ENCODE data around the gene ATG101. TPM values are rescaled to one million over a fixed set of nuclear protein-coding genes. Genes with fewer than 3 reads are reported as not detected.
A peak's percentile ranks its signal among the peaks of the same experiment; 100 is the strongest.

ATG101 gene
- total and polyA plus RNA-seq, 2 of the 13 experiments (the other 11 are each of a cell fraction or from before 2014, with no cell fraction given), result 58.2 to 67.7 TPM

DNA sequence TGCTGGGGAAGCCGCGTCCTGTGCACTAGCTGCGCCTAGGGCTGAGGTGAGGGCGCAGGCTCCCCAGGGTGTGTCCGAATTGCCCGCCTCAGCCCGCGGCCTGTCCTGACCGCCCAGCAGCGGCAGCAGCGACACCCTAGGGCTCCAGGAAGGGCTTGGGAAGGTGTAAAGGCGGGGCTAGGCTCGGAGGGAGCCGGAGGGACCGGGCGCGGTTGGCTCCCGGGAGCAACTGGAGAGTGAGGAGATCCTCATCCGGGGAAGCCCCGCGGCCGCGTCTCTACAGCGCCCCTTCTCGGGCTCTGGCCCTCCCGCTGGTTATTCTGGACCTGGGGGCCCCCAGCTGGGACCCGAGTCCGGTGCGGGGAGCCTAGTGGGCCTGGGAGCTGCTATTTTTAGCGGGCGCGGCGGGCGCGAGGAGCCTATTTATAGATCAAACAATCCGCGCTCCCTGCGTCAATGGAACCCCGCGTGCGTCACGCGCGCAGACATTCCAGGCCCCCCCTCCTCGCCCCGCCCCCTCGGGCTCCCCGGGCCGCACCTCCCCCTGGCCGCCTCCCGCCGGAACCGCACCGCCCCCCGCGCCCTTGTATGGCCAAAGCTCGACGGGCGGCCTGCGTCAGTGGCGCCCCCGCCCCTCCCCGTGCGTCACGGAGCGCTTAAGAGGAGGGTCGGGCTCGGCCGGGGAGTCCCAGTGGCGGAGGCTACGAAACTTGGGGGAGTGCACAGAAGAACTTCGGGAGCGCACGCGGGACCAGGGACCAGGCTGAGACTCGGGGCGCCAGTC lies 18.8 kb upstream of the ATG101 start, which contains the start of gene NR4A1 (continued):
- TF ChIP-seq RBM39 (IDR thresholded peaks at IDR 0.05; ENCODE audit: low read depth, low read length, poor library complexity, severe bottlenecking) (peak; percentile 68), BCL3 (CRISPR knock-in tag; IDR thresholded peaks at IDR 0.05) (peak; percentile 88; the same call in 1 of the 2 replicates), CCDC6 (CRISPR knock-in tag; IDR thresholded peaks at IDR 0.05) (peak; percentile 24; the same call in 1 of the 2 replicates), CEBPG (CRISPR knock-in tag; IDR thresholded peaks at IDR 0.05) (no peak), JUNB (CRISPR knock-in tag; IDR thresholded peaks at IDR 0.05; ENCODE audit: borderline replicate concordance) (no peak), ZNF343 (CRISPR knock-in tag; IDR thresholded peaks at IDR 0.05) (peak; percentile 55; the same call in 1 of the 2 replicates), NCOA5 (CRISPR knock-in tag; IDR thresholded peaks at IDR 0.05) (no peak), NFRKB (IDR thresholded peaks at IDR 0.05) (no peak), ZFP90 (CRISPR knock-in tag; IDR thresholded peaks at IDR 0.05; ENCODE audit: borderline replicate concordance) (no peak), RAD21 (CRISPR knock-in tag; IDR thresholded peaks at IDR 0.05) (0 out of 2 replicates have a peak, but pooled peaks have one; percentile 22), ZFP1 (CRISPR knock-in tag; IDR thresholded peaks at IDR 0.05) (no peak), ARID2 (CRISPR knock-in tag; IDR thresholded peaks at IDR 0.05; ENCODE audit: borderline replicate concordance) (no peak), MEF2D (CRISPR knock-in tag; IDR thresholded peaks at IDR 0.05) (peak; percentile 100), PTBP1 (IDR thresholded peaks at IDR 0.05; ENCODE audit: low read depth, low read length, poor library complexity, severe bottlenecking) (peak; percentile 13), MEIS1 (CRISPR knock-in tag; IDR thresholded peaks at IDR 0.05; ENCODE audit: borderline replicate concordance) (no peak), GFI1 (CRISPR knock-in tag; IDR thresholded peaks at IDR 0.05; ENCODE audit: borderline replicate concordance) (no peak; the same call in 1 of the 2 replicates)
- TF ChIP-seq, protein P1, sequence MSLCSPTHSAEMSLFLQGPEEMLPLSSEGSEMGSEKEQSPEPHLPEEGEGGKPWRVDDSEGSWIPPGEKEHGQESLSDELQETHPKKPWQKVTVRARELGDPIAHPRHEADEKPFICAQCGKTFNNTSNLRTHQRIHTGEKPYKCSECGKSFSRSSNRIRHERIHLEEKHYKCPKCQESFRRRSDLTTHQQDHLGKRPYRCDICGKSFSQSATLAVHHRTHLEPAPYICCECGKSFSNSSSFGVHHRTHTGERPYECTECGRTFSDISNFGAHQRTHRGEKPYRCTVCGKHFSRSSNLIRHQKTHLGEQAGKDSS (CRISPR knock-in tag; IDR thresholded peaks at IDR 0.05; ENCODE audit: borderline replicate concordance, low read depth), result peak; percentile 27; the same call in 1 of the 2 replicates
- TF ChIP-seq, protein P2, sequence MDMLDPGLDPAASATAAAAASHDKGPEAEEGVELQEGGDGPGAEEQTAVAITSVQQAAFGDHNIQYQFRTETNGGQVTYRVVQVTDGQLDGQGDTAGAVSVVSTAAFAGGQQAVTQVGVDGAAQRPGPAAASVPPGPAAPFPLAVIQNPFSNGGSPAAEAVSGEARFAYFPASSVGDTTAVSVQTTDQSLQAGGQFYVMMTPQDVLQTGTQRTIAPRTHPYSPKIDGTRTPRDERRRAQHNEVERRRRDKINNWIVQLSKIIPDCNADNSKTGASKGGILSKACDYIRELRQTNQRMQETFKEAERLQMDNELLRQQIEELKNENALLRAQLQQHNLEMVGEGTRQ (IDR thresholded peaks at IDR 0.05; ENCODE audit: low read depth, low read length), result no peak
- TF ChIP-seq, protein P2 (CRISPR knock-in tag; IDR thresholded peaks at IDR 0.05; ENCODE audit: borderline replicate concordance), result peak; percentile 95; the same call in 1 of the 2 replicates
- TF ChIP-seq, protein P3, sequence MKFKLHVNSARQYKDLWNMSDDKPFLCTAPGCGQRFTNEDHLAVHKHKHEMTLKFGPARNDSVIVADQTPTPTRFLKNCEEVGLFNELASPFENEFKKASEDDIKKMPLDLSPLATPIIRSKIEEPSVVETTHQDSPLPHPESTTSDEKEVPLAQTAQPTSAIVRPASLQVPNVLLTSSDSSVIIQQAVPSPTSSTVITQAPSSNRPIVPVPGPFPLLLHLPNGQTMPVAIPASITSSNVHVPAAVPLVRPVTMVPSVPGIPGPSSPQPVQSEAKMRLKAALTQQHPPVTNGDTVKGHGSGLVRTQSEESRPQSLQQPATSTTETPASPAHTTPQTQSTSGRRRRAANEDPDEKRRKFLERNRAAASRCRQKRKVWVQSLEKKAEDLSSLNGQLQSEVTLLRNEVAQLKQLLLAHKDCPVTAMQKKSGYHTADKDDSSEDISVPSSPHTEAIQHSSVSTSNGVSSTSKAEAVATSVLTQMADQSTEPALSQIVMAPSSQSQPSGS (CRISPR knock-in tag; IDR thresholded peaks at IDR 0.05), result no peak
- TF ChIP-seq, protein P4, sequence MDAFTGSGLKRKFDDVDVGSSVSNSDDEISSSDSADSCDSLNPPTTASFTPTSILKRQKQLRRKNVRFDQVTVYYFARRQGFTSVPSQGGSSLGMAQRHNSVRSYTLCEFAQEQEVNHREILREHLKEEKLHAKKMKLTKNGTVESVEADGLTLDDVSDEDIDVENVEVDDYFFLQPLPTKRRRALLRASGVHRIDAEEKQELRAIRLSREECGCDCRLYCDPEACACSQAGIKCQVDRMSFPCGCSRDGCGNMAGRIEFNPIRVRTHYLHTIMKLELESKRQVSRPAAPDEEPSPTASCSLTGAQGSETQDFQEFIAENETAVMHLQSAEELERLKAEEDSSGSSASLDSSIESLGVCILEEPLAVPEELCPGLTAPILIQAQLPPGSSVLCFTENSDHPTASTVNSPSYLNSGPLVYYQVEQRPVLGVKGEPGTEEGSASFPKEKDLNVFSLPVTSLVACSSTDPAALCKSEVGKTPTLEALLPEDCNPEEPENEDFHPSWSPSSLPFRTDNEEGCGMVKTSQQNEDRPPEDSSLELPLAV (CRISPR knock-in tag; conservative IDR thresholded peaks at IDR 0.05; ENCODE audit: low read depth), result no peak

Data from HepG2 (cell line).